C4-2B (cell line): ENCODE data around the gene DNAJC12.
"Not testable (repeated sequence)": the region's sequence is repeated elsewhere in the genome, so short reads cannot be mapped to it uniquely, and the experiment has no call there.

ENCODE experiments used
- H3K27ac ChIP-seq: fragments of 450-650 bp; 2 replicates; pipeline ENCODE4 v1.5.1; 2017
- CTCF ChIP-seq: fragments of 450-650 bp; conservative IDR thresholded peaks from 2 replicates; pipeline ENCODE4 v1.5.1; 2017; ENCODE audit warnings: mild to moderate bottlenecking
- ZFX ChIP-seq: fragments of 450-650 bp; IDR thresholded peaks from 2 replicates; pipeline ENCODE4 v1.6.1; 2017

Gene DNAJC12

GRCh38 chr10:67836488-67836887 is 1.5 kb downstream of the DNAJC12 start:
- TF ChIP-seq CTCF (no peak), ZFX (no peak)
- H3K27ac ChIP-seq, result no peak overlapping the region

GRCh38 chr10:67835541-67836394 is 2.2 kb downstream of the DNAJC12 start:
- H3K27ac ChIP-seq, result not testable (repeated sequence)

- TF ChIP-seq ZFX (no peak), CTCF (no peak)
- H3K27ac ChIP-seq, result no peak overlapping the region
Observed at GRCh38 chr10:67834375-67834774, 3.6 kb downstream of the DNAJC12 start.

GRCh38 chr10:67827811-67828210 is 10.2 kb downstream of the DNAJC12 start:
- TF ChIP-seq ZFX, result no peak
- no peak for TF ChIP-seq CTCF
- no peak overlapping the region for H3K27ac ChIP-seq

- H3K27ac ChIP-seq, result no peak overlapping the region
- TF ChIP-seq ZFX, result no peak
Observed at GRCh38 chr10:67819768-67820204, 18.2 kb downstream of the DNAJC12 start.

- H3K27ac ChIP-seq, result no peak overlapping the region
Observed at GRCh38 chr10:67818323-67818722, 19.7 kb downstream of the DNAJC12 start.

GRCh38 chr10:67816719-67817118 is 21.3 kb downstream of the DNAJC12 start:
- no peak overlapping the region for H3K27ac ChIP-seq

More at GRCh38 chr10:67818323-67818722, 19.7 kb downstream of the DNAJC12 start:
- TF ChIP-seq ZFX (no peak), CTCF (no peak)

GRCh38 chr10:67815571-67816059 is 22.4 kb downstream of the DNAJC12 start:
- TF ChIP-seq ZFX (no peak), CTCF (no peak)
- H3K27ac ChIP-seq, result no peak overlapping the region

More at GRCh38 chr10:67816719-67817118, 21.3 kb downstream of the DNAJC12 start:
- no peak for TF ChIP-seq ZFX
- no peak for TF ChIP-seq CTCF
